Measurements from ENCODE around the gene FOXC1.

- TF ChIP-seq EP300 (conservative IDR thresholded peaks at IDR 0.05; ENCODE audit: poor library complexity, severe bottlenecking): no peak
- no peak for TF ChIP-seq CTCF (IDR thresholded peaks at IDR 0.05; ENCODE audit: poor library complexity, severe bottlenecking)
- no peak for TF ChIP-seq TAF1 (IDR thresholded peaks at IDR 0.05; ENCODE audit: low read depth)
- TF ChIP-seq POLR2AphosphoS5 (IDR thresholded peaks at IDR 0.05): no peak
- no peak for TF ChIP-seq EZH2 (IDR thresholded peaks at IDR 0.05; ENCODE audit: borderline replicate concordance, insufficient read depth, low read length, poor library complexity, severe bottlenecking)
- TF ChIP-seq, protein P1, sequence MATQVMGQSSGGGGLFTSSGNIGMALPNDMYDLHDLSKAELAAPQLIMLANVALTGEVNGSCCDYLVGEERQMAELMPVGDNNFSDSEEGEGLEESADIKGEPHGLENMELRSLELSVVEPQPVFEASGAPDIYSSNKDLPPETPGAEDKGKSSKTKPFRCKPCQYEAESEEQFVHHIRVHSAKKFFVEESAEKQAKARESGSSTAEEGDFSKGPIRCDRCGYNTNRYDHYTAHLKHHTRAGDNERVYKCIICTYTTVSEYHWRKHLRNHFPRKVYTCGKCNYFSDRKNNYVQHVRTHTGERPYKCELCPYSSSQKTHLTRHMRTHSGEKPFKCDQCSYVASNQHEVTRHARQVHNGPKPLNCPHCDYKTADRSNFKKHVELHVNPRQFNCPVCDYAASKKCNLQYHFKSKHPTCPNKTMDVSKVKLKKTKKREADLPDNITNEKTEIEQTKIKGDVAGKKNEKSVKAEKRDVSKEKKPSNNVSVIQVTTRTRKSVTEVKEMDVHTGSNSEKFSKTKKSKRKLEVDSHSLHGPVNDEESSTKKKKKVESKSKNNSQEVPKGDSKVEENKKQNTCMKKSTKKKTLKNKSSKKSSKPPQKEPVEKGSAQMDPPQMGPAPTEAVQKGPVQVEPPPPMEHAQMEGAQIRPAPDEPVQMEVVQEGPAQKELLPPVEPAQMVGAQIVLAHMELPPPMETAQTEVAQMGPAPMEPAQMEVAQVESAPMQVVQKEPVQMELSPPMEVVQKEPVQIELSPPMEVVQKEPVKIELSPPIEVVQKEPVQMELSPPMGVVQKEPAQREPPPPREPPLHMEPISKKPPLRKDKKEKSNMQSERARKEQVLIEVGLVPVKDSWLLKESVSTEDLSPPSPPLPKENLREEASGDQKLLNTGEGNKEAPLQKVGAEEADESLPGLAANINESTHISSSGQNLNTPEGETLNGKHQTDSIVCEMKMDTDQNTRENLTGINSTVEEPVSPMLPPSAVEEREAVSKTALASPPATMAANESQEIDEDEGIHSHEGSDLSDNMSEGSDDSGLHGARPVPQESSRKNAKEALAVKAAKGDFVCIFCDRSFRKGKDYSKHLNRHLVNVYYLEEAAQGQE (IDR thresholded peaks at IDR 0.05; ENCODE audit: borderline replicate concordance): no peak
- TF ChIP-seq MXI1 (conservative IDR thresholded peaks at IDR 0.05; ENCODE audit: poor library complexity, severe bottlenecking): no peak
- TF ChIP-seq SMC3 (conservative IDR thresholded peaks at IDR 0.05; ENCODE audit: poor library complexity): no peak
- no peak for TF ChIP-seq RAD21 (conservative IDR thresholded peaks at IDR 0.05)
These were observed 40.3 kb upstream of the FOXC1 start for GRCh38 chr6:1569377-1569776.

Data from neural cell (in vitro differentiated cells).